K562 (cell line): ENCODE data around the gene TMEM243. TPM values are rescaled to one million over a fixed set of nuclear protein-coding genes. Genes with fewer than 3 reads are reported as not detected.

ENCODE experiments used
- BACH1 ChIP-seq: fragments of 200-800 bp; sonication (Bioruptor generic); IDR thresholded peaks from 2 replicates; pipeline ENCODE4 v1.6.1; 2016; ENCODE audit warnings: missing genetic modification characterization, missing compliant biosample characterization
- GABPB2 ChIP-seq: fragments of 250-450 bp; sonication (Bioruptor Pico); conservative IDR thresholded peaks from 2 replicates; pipeline ENCODE4 v1.5.1; 2021; ENCODE audit warnings: mild to moderate bottlenecking
- HSF4 ChIP-seq: fragments of 250-450 bp; sonication (Bioruptor Pico); IDR thresholded peaks from 2 replicates; pipeline ENCODE4 v2.1.2; 2022; ENCODE audit warnings: mild to moderate bottlenecking, moderate library complexity, borderline replicate concordance
- NR3C1 ChIP-seq: sonication (generic); formaldehyde crosslinking; IDR thresholded peaks from 2 replicates; pipeline ENCODE4 v1.8.1; 2022; ENCODE audit warnings: missing genetic modification reagents
- RBM25 ChIP-seq: fragments of 200-400 bp; formaldehyde crosslinking; IDR thresholded peaks from 2 replicates; pipeline ENCODE4 v1.6.1; 2018; ENCODE audit warnings: low read length, low read depth, moderate library complexity; ENCODE audit not compliant: severe bottlenecking
- SMAD3 ChIP-seq: fragments of 450-650 bp; formaldehyde crosslinking; conservative IDR thresholded peaks from 2 replicates; pipeline ENCODE4 v1.4.0; 2020; ENCODE audit warnings: mild to moderate bottlenecking
- SREBF1 ChIP-seq: fragments of 150-350 bp; IDR thresholded peaks from 2 replicates; pipeline ENCODE4 v1.6.1; 2014; ENCODE audit warnings: antibody characterized with exemption, low read depth, low read length, borderline replicate concordance
- STAT5A ChIP-seq: IDR thresholded peaks from 2 replicates; pipeline ENCODE4 v1.6.1; 2012; ENCODE audit warnings: low read length, inconsistent platforms, borderline replicate concordance
- ZNF217 ChIP-seq: sonication (generic); formaldehyde crosslinking; IDR thresholded peaks from 2 replicates; pipeline ENCODE4 v1.8.0; 2022; ENCODE audit warnings: mild to moderate bottlenecking, missing genetic modification reagents
- ZNF282 ChIP-seq: sonication (generic); formaldehyde crosslinking; IDR thresholded peaks from 2 replicates; pipeline ENCODE4 v1.8.1; 2023; ENCODE audit warnings: missing genetic modification reagents
- polyA plus RNA-seq, 8 experiments: library from polyadenylated mRNA; depleted of rRNA in 4 of 8; stranded (reverse) in 5 of 8; unstranded in 3 of 8; fragments of >200 nt; fragmentation: Nextera tagmentation in 2 of 8; fragmentation: Illumina TruSeq in 1 of 8; extraction: Ambion mirVana in 2 of 8; extraction: Trizol in 1 of 8; gene quantifications; 2 replicates each; pipeline versions ENCODE4 v1.2.1 to v1.2.3, GENCODE V29; 2011 to 2014; ENCODE audit warnings: inconsistent platforms in 1 of 8, missing spikeins in 1 of 8
- total RNA-seq, 7 experiments: library from RNA; depleted of rRNA in 6 of 7; stranded (reverse); fragments of >200 nt in 6 of 7; fragmentation: Illumina TruSeq in 2 of 7; extraction: Trizol in 2 of 7; gene quantifications; 2 replicates each; pipeline versions ENCODE4 v1.2.1 to v1.2.3, GENCODE V29; 2011 to 2021; ENCODE audit warnings: low replicate concordance in 1 of 7
- TF ChIP-seq, protein P1 (sequence below): fragments of 200-600 bp; sonication (generic); IDR thresholded peaks from one replicate; pipeline ENCODE4 v1.6.1; 2012; ENCODE audit warnings: mild to moderate bottlenecking, low read depth, low read length, inconsistent platforms
- TF ChIP-seq, protein P2 (sequence below): fragments of 450-650 bp; formaldehyde crosslinking; IDR thresholded peaks from 2 replicates; pipeline ENCODE4 v1.4.0; 2022; ENCODE audit warnings: mild to moderate bottlenecking, moderate library complexity

The TMEM243 gene
- total and polyA plus RNA-seq, 9 of the 15 experiments (the other 6 are each of a cell fraction or from before 2014, with no cell fraction given), result 3.9 to 8.6 (median 6.1) TPM

GRCh38 chr7:87152897-87153641, 66.5 kb downstream of the TMEM243 start (continued):
- TF ChIP-seq, protein P1, sequence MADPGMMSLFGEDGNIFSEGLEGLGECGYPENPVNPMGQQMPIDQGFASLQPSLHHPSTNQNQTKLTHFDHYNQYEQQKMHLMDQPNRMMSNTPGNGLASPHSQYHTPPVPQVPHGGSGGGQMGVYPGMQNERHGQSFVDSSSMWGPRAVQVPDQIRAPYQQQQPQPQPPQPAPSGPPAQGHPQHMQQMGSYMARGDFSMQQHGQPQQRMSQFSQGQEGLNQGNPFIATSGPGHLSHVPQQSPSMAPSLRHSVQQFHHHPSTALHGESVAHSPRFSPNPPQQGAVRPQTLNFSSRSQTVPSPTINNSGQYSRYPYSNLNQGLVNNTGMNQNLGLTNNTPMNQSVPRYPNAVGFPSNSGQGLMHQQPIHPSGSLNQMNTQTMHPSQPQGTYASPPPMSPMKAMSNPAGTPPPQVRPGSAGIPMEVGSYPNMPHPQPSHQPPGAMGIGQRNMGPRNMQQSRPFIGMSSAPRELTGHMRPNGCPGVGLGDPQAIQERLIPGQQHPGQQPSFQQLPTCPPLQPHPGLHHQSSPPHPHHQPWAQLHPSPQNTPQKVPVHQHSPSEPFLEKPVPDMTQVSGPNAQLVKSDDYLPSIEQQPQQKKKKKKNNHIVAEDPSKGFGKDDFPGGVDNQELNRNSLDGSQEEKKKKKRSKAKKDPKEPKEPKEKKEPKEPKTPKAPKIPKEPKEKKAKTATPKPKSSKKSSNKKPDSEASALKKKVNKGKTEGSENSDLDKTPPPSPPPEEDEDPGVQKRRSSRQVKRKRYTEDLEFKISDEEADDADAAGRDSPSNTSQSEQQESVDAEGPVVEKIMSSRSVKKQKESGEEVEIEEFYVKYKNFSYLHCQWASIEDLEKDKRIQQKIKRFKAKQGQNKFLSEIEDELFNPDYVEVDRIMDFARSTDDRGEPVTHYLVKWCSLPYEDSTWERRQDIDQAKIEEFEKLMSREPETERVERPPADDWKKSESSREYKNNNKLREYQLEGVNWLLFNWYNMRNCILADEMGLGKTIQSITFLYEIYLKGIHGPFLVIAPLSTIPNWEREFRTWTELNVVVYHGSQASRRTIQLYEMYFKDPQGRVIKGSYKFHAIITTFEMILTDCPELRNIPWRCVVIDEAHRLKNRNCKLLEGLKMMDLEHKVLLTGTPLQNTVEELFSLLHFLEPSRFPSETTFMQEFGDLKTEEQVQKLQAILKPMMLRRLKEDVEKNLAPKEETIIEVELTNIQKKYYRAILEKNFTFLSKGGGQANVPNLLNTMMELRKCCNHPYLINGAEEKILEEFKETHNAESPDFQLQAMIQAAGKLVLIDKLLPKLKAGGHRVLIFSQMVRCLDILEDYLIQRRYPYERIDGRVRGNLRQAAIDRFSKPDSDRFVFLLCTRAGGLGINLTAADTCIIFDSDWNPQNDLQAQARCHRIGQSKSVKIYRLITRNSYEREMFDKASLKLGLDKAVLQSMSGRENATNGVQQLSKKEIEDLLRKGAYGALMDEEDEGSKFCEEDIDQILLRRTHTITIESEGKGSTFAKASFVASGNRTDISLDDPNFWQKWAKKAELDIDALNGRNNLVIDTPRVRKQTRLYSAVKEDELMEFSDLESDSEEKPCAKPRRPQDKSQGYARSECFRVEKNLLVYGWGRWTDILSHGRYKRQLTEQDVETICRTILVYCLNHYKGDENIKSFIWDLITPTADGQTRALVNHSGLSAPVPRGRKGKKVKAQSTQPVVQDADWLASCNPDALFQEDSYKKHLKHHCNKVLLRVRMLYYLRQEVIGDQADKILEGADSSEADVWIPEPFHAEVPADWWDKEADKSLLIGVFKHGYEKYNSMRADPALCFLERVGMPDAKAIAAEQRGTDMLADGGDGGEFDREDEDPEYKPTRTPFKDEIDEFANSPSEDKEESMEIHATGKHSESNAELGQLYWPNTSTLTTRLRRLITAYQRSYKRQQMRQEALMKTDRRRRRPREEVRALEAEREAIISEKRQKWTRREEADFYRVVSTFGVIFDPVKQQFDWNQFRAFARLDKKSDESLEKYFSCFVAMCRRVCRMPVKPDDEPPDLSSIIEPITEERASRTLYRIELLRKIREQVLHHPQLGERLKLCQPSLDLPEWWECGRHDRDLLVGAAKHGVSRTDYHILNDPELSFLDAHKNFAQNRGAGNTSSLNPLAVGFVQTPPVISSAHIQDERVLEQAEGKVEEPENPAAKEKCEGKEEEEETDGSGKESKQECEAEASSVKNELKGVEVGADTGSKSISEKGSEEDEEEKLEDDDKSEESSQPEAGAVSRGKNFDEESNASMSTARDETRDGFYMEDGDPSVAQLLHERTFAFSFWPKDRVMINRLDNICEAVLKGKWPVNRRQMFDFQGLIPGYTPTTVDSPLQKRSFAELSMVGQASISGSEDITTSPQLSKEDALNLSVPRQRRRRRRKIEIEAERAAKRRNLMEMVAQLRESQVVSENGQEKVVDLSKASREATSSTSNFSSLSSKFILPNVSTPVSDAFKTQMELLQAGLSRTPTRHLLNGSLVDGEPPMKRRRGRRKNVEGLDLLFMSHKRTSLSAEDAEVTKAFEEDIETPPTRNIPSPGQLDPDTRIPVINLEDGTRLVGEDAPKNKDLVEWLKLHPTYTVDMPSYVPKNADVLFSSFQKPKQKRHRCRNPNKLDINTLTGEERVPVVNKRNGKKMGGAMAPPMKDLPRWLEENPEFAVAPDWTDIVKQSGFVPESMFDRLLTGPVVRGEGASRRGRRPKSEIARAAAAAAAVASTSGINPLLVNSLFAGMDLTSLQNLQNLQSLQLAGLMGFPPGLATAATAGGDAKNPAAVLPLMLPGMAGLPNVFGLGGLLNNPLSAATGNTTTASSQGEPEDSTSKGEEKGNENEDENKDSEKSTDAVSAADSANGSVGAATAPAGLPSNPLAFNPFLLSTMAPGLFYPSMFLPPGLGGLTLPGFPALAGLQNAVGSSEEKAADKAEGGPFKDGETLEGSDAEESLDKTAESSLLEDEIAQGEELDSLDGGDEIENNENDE, result no peak
- TF ChIP-seq BACH1 (tag) (peak; percentile 45; the same call in 1 of the 2 replicates), RBM25 (no peak), HSF4 (CRISPR knock-in tag) (no peak), STAT5A (peak; percentile 13; the same call in 1 of the 2 replicates), SREBF1 (no peak), NR3C1 (CRISPR knock-in tag) (no peak), ZNF282 (CRISPR knock-in tag) (no peak), SMAD3 (CRISPR knock-in tag) (no peak), ZNF217 (CRISPR knock-in tag) (no peak), GABPB2 (CRISPR knock-in tag) (no peak)
- TF ChIP-seq, protein P2, sequence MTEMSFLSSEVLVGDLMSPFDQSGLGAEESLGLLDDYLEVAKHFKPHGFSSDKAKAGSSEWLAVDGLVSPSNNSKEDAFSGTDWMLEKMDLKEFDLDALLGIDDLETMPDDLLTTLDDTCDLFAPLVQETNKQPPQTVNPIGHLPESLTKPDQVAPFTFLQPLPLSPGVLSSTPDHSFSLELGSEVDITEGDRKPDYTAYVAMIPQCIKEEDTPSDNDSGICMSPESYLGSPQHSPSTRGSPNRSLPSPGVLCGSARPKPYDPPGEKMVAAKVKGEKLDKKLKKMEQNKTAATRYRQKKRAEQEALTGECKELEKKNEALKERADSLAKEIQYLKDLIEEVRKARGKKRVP, result no peak
